ENCODE results near the gene FOXP1. TPM values are rescaled to one million over a fixed set of nuclear protein-coding genes. Genes with fewer than 3 reads are reported as not detected.

Gene FOXP1
- total and polyA plus RNA-seq, 2 of the 13 experiments (the other 11 are each of a cell fraction or from before 2014, with no cell fraction given) = 40.4 to 59.0 TPM

DNA sequence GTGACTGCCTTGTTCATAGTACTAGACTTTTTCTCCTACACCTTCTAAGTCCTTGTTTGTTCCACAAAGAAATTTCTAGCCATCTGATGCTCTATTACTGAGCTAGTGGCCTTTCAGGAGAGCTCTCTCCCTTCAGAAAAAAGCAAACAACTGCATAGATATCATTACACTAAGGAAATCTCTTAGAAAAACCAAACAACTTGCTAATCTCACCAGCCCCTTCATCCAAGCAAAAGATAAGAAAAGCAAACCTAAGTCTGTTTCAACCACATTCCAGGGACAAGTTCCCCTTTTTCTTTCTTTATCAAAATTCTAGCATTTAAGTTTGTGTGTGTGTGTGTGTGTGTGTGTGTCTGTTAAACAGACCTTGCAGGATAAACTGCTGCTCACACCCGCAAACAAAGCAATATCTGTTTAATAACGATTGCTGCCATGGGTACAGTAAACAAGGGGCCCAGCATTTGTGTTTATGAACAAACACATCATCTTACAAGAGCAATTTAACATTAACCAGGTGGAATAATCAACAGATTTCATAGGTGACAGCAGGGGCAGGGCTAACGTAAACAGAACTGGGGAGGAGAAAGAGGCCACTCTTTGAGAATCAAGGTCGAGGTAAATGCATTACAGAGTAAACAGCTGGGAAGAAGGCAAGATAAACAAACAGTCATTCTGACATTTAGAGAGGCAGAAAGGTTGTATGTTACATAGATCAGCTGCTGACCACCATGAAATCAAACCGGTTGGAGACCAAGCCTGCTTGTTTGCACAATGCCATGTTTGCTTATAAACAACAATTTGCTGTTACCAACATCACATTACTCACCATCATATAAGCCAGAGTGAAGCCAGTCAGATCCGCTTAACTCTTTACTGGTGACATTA lies 375.1 kb downstream of the FOXP1 start (continued):
- TF ChIP-seq ZNF749 (CRISPR knock-in tag; IDR thresholded peaks at IDR 0.05; ENCODE audit: borderline replicate concordance) = peak; percentile 94; the same call in 1 of the 2 replicates
- peak; percentile 98 for TF ChIP-seq SP5 (CRISPR knock-in tag; IDR thresholded peaks at IDR 0.05; ENCODE audit: borderline replicate concordance, low read depth)
- no peak for TF ChIP-seq ZNF792 (CRISPR knock-in tag; IDR thresholded peaks at IDR 0.05)
- TF ChIP-seq, protein P1, sequence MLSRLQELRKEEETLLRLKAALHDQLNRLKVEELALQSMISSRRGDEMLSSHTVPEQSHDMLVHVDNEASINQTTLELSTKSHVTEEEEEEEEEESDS (CRISPR knock-in tag; IDR thresholded peaks at IDR 0.05; ENCODE audit: borderline replicate concordance) = 0 out of 2 replicates have a peak, but pooled peaks have one; percentile 92
- peak; percentile 90 for TF ChIP-seq RXRB (CRISPR knock-in tag; IDR thresholded peaks at IDR 0.05; ENCODE audit: borderline replicate concordance)
- TF ChIP-seq MTA3 (CRISPR knock-in tag; IDR thresholded peaks at IDR 0.05) = no peak
- no peak for TF ChIP-seq KMT2B (CRISPR knock-in tag; IDR thresholded peaks at IDR 0.05)
- TF ChIP-seq, protein P2, sequence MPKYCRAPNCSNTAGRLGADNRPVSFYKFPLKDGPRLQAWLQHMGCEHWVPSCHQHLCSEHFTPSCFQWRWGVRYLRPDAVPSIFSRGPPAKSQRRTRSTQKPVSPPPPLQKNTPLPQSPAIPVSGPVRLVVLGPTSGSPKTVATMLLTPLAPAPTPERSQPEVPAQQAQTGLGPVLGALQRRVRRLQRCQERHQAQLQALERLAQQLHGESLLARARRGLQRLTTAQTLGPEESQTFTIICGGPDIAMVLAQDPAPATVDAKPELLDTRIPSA (CRISPR knock-in tag; IDR thresholded peaks at IDR 0.05; ENCODE audit: borderline replicate concordance) = no peak
- TF ChIP-seq ZNF354B (CRISPR knock-in tag; IDR thresholded peaks at IDR 0.05) = no peak
- TF ChIP-seq, protein P3, sequence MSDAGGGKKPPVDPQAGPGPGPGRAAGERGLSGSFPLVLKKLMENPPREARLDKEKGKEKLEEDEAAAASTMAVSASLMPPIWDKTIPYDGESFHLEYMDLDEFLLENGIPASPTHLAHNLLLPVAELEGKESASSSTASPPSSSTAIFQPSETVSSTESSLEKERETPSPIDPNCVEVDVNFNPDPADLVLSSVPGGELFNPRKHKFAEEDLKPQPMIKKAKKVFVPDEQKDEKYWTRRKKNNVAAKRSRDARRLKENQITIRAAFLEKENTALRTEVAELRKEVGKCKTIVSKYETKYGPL (CRISPR knock-in tag; IDR thresholded peaks at IDR 0.05) = no peak
- TF ChIP-seq, protein P4, sequence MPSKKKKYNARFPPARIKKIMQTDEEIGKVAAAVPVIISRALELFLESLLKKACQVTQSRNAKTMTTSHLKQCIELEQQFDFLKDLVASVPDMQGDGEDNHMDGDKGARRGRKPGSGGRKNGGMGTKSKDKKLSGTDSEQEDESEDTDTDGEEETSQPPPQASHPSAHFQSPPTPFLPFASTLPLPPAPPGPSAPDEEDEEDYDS (CRISPR knock-in tag; IDR thresholded peaks at IDR 0.05) = no peak; the same call in 1 of the 2 replicates
- no peak for TF ChIP-seq RORA (CRISPR knock-in tag; IDR thresholded peaks at IDR 0.05)
- TF ChIP-seq, protein P5, sequence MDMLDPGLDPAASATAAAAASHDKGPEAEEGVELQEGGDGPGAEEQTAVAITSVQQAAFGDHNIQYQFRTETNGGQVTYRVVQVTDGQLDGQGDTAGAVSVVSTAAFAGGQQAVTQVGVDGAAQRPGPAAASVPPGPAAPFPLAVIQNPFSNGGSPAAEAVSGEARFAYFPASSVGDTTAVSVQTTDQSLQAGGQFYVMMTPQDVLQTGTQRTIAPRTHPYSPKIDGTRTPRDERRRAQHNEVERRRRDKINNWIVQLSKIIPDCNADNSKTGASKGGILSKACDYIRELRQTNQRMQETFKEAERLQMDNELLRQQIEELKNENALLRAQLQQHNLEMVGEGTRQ (IDR thresholded peaks at IDR 0.05; ENCODE audit: low read depth, low read length) = no peak
- TF ChIP-seq, protein P5 (CRISPR knock-in tag; IDR thresholded peaks at IDR 0.05; ENCODE audit: borderline replicate concordance) = no peak
- no peak for TF ChIP-seq XBP1 (CRISPR knock-in tag; IDR thresholded peaks at IDR 0.05)
- TF ChIP-seq, protein P6, sequence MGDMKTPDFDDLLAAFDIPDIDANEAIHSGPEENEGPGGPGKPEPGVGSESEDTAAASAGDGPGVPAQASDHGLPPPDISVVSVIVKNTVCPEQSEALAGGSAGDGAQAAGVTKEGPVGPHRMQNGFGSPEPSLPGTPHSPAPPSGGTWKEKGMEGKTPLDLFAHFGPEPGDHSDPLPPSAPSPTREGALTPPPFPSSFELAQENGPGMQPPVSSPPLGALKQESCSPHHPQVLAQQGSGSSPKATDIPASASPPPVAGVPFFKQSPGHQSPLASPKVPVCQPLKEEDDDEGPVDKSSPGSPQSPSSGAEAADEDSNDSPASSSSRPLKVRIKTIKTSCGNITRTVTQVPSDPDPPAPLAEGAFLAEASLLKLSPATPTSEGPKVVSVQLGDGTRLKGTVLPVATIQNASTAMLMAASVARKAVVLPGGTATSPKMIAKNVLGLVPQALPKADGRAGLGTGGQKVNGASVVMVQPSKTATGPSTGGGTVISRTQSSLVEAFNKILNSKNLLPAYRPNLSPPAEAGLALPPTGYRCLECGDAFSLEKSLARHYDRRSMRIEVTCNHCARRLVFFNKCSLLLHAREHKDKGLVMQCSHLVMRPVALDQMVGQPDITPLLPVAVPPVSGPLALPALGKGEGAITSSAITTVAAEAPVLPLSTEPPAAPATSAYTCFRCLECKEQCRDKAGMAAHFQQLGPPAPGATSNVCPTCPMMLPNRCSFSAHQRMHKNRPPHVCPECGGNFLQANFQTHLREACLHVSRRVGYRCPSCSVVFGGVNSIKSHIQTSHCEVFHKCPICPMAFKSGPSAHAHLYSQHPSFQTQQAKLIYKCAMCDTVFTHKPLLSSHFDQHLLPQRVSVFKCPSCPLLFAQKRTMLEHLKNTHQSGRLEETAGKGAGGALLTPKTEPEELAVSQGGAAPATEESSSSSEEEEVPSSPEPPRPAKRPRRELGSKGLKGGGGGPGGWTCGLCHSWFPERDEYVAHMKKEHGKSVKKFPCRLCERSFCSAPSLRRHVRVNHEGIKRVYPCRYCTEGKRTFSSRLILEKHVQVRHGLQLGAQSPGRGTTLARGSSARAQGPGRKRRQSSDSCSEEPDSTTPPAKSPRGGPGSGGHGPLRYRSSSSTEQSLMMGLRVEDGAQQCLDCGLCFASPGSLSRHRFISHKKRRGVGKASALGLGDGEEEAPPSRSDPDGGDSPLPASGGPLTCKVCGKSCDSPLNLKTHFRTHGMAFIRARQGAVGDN (CRISPR knock-in tag; IDR thresholded peaks at IDR 0.05) = no peak
- no peak; the same call in 1 of the 2 replicates for TF ChIP-seq ZNF350 (CRISPR knock-in tag; IDR thresholded peaks at IDR 0.05; ENCODE audit: borderline replicate concordance, low read depth)
- TF ChIP-seq JDP2 (CRISPR knock-in tag; IDR thresholded peaks at IDR 0.05; ENCODE audit: borderline replicate concordance) = no peak; the same call in 1 of the 2 replicates
- TF ChIP-seq, protein P7, sequence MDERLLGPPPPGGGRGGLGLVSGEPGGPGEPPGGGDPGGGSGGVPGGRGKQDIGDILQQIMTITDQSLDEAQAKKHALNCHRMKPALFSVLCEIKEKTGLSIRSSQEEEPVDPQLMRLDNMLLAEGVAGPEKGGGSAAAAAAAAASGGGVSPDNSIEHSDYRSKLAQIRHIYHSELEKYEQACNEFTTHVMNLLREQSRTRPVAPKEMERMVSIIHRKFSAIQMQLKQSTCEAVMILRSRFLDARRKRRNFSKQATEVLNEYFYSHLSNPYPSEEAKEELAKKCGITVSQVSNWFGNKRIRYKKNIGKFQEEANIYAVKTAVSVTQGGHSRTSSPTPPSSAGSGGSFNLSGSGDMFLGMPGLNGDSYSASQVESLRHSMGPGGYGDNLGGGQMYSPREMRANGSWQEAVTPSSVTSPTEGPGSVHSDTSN (CRISPR knock-in tag; IDR thresholded peaks at IDR 0.05) = peak; percentile 46
- TF ChIP-seq SP2 (CRISPR knock-in tag; IDR thresholded peaks at IDR 0.05) = no peak
